Transverse colon (tissue), 4 donors: ENCODE measurements around the gene CFHR4.

ENCODE experiments used
- EP300 ChIP-seq: sonication (generic); formaldehyde crosslinking; IDR thresholded peaks from one replicate; pipeline ENCODE4 v1.6.1; 2017; ENCODE audit warnings: antibody characterized with exemption, low read depth
- POLR2A ChIP-seq: fragments of 450-650 bp; IDR thresholded peaks from one replicate; pipeline ENCODE4 v1.6.1; 2016; ENCODE audit warnings: antibody characterized with exemption, mild to moderate bottlenecking, moderate library complexity
- POLR2AphosphoS5 ChIP-seq, 3 donors: sonication (generic); formaldehyde crosslinking; IDR thresholded peaks; one replicate each; pipeline ENCODE4 v1.6.1; 2016; ENCODE audit warnings: antibody characterized with exemption in 3 of 3
- TF ChIP-seq, protein P1 (sequence below), 5 experiments: fragments of 200-600 bp in 3 of 5; fragments of 450-650 bp in 2 of 5; sonication (generic) in 3 of 5; IDR thresholded peaks; 1 replicate in 2 of 5; 2 replicates in 3 of 5; pipeline ENCODE4 v1.5.1; 2016 to 2017; ENCODE audit warnings: antibody characterized with exemption in 5 of 5, inconsistent platforms in 3 of 5, mild to moderate bottlenecking in 2 of 5, moderate library complexity in 1 of 5

DNA sequence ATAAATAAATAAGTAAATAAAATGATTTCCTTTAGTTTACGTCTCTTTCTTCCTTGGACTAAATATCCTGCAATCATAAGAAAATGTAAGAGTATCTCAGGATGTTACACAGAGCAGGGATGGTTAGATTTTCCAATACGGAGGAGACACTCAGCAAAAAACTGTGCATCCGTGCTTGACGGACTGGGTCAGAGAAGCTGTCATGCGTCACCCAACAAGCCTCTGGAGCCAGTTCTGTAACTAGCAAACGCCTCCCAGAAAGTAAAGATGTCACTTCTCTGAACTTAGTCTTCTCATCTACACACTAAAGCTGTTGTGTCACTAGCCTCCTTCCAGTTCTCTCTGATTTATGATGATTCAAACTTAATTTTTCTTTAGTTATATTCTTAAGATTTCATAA, 3.4 kb downstream of the CFHR4 start:
- TF ChIP-seq, protein P1, sequence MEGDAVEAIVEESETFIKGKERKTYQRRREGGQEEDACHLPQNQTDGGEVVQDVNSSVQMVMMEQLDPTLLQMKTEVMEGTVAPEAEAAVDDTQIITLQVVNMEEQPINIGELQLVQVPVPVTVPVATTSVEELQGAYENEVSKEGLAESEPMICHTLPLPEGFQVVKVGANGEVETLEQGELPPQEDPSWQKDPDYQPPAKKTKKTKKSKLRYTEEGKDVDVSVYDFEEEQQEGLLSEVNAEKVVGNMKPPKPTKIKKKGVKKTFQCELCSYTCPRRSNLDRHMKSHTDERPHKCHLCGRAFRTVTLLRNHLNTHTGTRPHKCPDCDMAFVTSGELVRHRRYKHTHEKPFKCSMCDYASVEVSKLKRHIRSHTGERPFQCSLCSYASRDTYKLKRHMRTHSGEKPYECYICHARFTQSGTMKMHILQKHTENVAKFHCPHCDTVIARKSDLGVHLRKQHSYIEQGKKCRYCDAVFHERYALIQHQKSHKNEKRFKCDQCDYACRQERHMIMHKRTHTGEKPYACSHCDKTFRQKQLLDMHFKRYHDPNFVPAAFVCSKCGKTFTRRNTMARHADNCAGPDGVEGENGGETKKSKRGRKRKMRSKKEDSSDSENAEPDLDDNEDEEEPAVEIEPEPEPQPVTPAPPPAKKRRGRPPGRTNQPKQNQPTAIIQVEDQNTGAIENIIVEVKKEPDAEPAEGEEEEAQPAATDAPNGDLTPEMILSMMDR (IDR thresholded peaks at IDR 0.05): no peak
- TF ChIP-seq POLR2AphosphoS5 (IDR thresholded peaks at IDR 0.05): no peak
- TF ChIP-seq EP300: no peak
- no peak for TF ChIP-seq POLR2A
